HFFc6 (cell line): ENCODE measurements around the gene ANXA4. TPM values are rescaled to one million over a fixed set of nuclear protein-coding genes. Genes with fewer than 3 reads are reported as not detected.
"Not testable (repeated sequence)": the region's sequence is repeated elsewhere in the genome, so short reads cannot be mapped to it uniquely, and the experiment has no call there.

Experiments
- DNase-seq: peaks from one replicate; pipeline ENCODE4 v3.0.0-alpha.2; 2018
- H3K27ac Mint-ChIP-seq: 2 replicates; pipeline ENCODE4 v1.8.0; 2020; ENCODE audit warnings: mild to moderate bottlenecking, mixed read lengths
- H3K27me3 Mint-ChIP-seq: 2 replicates; pipeline ENCODE4 v1.8.0; 2021; ENCODE audit warnings: mild to moderate bottlenecking, moderate library complexity, mixed read lengths; ENCODE audit not compliant: insufficient read depth
- H3K36me3 Mint-ChIP-seq: 2 replicates; pipeline ENCODE4 v1.8.0; 2021; ENCODE audit warnings: low read depth, mixed read lengths
- H3K4me1 Mint-ChIP-seq: 2 replicates; pipeline ENCODE4 v1.8.0; 2020; ENCODE audit warnings: low read depth, mixed read lengths
- H3K4me3 Mint-ChIP-seq: 2 replicates; pipeline ENCODE4 v1.8.0; 2020; ENCODE audit warnings: mild to moderate bottlenecking, moderate library complexity, mixed read lengths
- H3K9me3 Mint-ChIP-seq: 2 replicates; pipeline ENCODE4 v1.8.0; 2020; ENCODE audit warnings: mild to moderate bottlenecking, mixed read lengths
- CTCF ChIP-seq: fragments of 200-600 bp; sonication (generic); IDR thresholded peaks from 2 replicates; pipeline ENCODE4 v1.5.0; 2021; ENCODE audit warnings: antibody characterized with exemption, mild to moderate bottlenecking
- total RNA-seq, 6 experiments: library from RNA; stranded (reverse); fragmentation: NEBNext Ultra II Directional; extraction: Animal tissue kit (Norgen Biotek cat#: 25700); gene quantifications; 2 replicates in 1 of 6; 3 replicates in 5 of 6; pipeline ENCODE4 v1.2.3, GENCODE V29; 2021

The ANXA4 gene
- total RNA-seq, 6 experiments from 2014 or later: 92.8 to 112 (median 96.1) TPM

GRCh38 chr2:69801745-69802290, 59.9 kb downstream of the ANXA4 start:
- Mint-ChIP-seq H3K4me1 (peaks cover 29% of the 10 kb centered on the region), H3K27ac (no peak overlapping the region), H3K36me3 (peaks cover 22% of the 10 kb centered on the region; the same call in 1 of the 2 replicates), H3K9me3 (no peaks in the 10 kb centered on the region), H3K27me3 (no peaks in the 10 kb centered on the region), H3K4me3 (no peak overlapping the region)
- no peak for TF ChIP-seq CTCF
- no peak for DNase-seq

- H3K36me3 Mint-ChIP-seq: peaks cover 22% of the 10 kb centered on the region; the same call in 1 of the 2 replicates
- H3K27me3 Mint-ChIP-seq, H3K4me3 Mint-ChIP-seq, H3K9me3 Mint-ChIP-seq, DNase-seq, H3K27ac Mint-ChIP-seq: not testable (repeated sequence)
- peaks cover 20% of the 10 kb centered on the region for H3K4me1 Mint-ChIP-seq
Observed at GRCh38 chr2:69802781-69803367, 60.9 kb downstream of the ANXA4 start.

GRCh38 chr2:69804416-69804815, 62.5 kb downstream of the ANXA4 start:
- TF ChIP-seq CTCF: no peak
- Mint-ChIP-seq H3K9me3 (no peaks in the 10 kb centered on the region), H3K27me3 (no peaks in the 10 kb centered on the region), H3K36me3 (peaks cover 22% of the 10 kb centered on the region; the same call in 1 of the 2 replicates), H3K4me3 (no peak overlapping the region), H3K27ac (no peak overlapping the region), H3K4me1 (peaks cover 5% of the 10 kb centered on the region)
- no peak for DNase-seq

- Mint-ChIP-seq H3K9me3 (no peaks in the 10 kb centered on the region), H3K27ac (no peak overlapping the region), H3K36me3 (peaks cover 17% of the 10 kb centered on the region; the same call in 1 of the 2 replicates), H3K27me3 (no peaks in the 10 kb centered on the region), H3K4me3 (no peak overlapping the region), H3K4me1 (no peaks in the 10 kb centered on the region)
- no peak for DNase-seq
- TF ChIP-seq CTCF: no peak
Observed at GRCh38 chr2:69805887-69806286, 64.0 kb downstream of the ANXA4 start.

GRCh38 chr2:69807821-69808540, 66.0 kb downstream of the ANXA4 start:
- no peak overlapping the region for H3K27ac Mint-ChIP-seq
- no peaks in the 10 kb centered on the region; the same call in 1 of the 2 replicates for H3K27me3 Mint-ChIP-seq
- no peaks in the 10 kb centered on the region for H3K9me3 Mint-ChIP-seq
- peaks cover 16% of the 10 kb centered on the region; the same call in 1 of the 2 replicates for H3K36me3 Mint-ChIP-seq
- no peaks in the 10 kb centered on the region for H3K4me1 Mint-ChIP-seq
- DNase-seq: no peak
- no peak for TF ChIP-seq CTCF
- H3K4me3 Mint-ChIP-seq: no peak overlapping the region

- Mint-ChIP-seq H3K27me3 (no peaks in the 10 kb centered on the region; the same call in 1 of the 2 replicates), H3K4me1 (no peaks in the 10 kb centered on the region), H3K27ac (no peak overlapping the region), H3K4me3 (no peak overlapping the region), H3K36me3 (peaks cover 12% of the 10 kb centered on the region; the same call in 1 of the 2 replicates), H3K9me3 (no peaks in the 10 kb centered on the region)
- DNase-seq: no peak
- TF ChIP-seq CTCF: no peak
Observed at GRCh38 chr2:69810550-69810949, 68.6 kb downstream of the ANXA4 start.
